Activated T-helper 2 cell treated with anti-CD3 and anti-CD28 coated beads, Interferon-gamma antibody, Interleukin-2, Interleukin-4, amounts not matched to agents 10 μg/mL and 5 μg/mL and 100 μg/mL, durations not matched to agents 14 hours and 24 hours and 36 hours (primary cell): ENCODE measurements around the gene PRM2. TPM values are rescaled to one million over a fixed set of nuclear protein-coding genes. Genes with fewer than 3 reads are reported as not detected.

Source experiments
- DNase-seq: peaks from one replicate; pipeline ENCODE4 v3.0.0; 2021; ENCODE audit warnings: low spot score
- H3K27ac Mint-ChIP-seq: one replicate; pipeline ENCODE4 v1.8.0; 2021; ENCODE audit warnings: mixed read lengths
- H3K27me3 Mint-ChIP-seq: one replicate; pipeline ENCODE4 v1.8.0; 2021; ENCODE audit warnings: low read depth, mixed read lengths
- H3K36me3 Mint-ChIP-seq: one replicate; pipeline ENCODE4 v1.8.0; 2021; ENCODE audit warnings: low read depth, mixed read lengths
- H3K4me1 Mint-ChIP-seq: one replicate; pipeline ENCODE4 v1.8.0; 2021; ENCODE audit warnings: low read depth, mixed read lengths
- H3K4me3 Mint-ChIP-seq: one replicate; pipeline ENCODE4 v1.8.0; 2021; ENCODE audit warnings: low read depth, mild to moderate bottlenecking, moderate library complexity, mixed read lengths
- H3K9me3 Mint-ChIP-seq: one replicate; pipeline ENCODE4 v1.8.0; 2021; ENCODE audit warnings: mixed read lengths
- intact Hi-C: fragments of 100-400 bp; cut with micrococcal nuclease; formaldehyde crosslinking; loops from one replicate; pipeline ENCODE4 v1.15.1; 2023
- total RNA-seq: library from RNA; stranded (reverse); gene quantifications from 2 replicates; pipeline ENCODE4 v1.2.3, GENCODE V29; 2022

Gene PRM2
- total RNA-seq, 1 donor from 2014 or later = not detected

GRCh38 chr16:11273721-11274324 is 2.5 kb downstream of the PRM2 start:
- no peaks in the 10 kb centered on the region for H3K4me1 Mint-ChIP-seq
- H3K36me3 Mint-ChIP-seq = no peaks in the 10 kb centered on the region
- H3K9me3 Mint-ChIP-seq = no peaks in the 10 kb centered on the region
- H3K27ac Mint-ChIP-seq = no peak overlapping the region
- H3K27me3 Mint-ChIP-seq = peaks cover 2% of the 10 kb centered on the region
- no peak for DNase-seq
- no peak overlapping the region for H3K4me3 Mint-ChIP-seq
- intact Hi-C loops = no loop called here

- intact Hi-C loops = no loop called here
- H3K4me3 Mint-ChIP-seq = no peak within 1 kb of the TSS
- peaks cover 2% of the 10 kb centered on the region for H3K27me3 Mint-ChIP-seq
- no peak for DNase-seq
- no peaks in the 10 kb centered on the region for H3K36me3 Mint-ChIP-seq
- H3K9me3 Mint-ChIP-seq = no peaks in the 10 kb centered on the region
- no peaks in the 10 kb centered on the region for H3K4me1 Mint-ChIP-seq
- H3K27ac Mint-ChIP-seq = no peak within 1 kb of the TSS
Observed at GRCh38 chr16:11272921-11273720, 3.2 kb downstream of the PRM2 start, which contains the start of gene PRM3. PRM3 (minus strand) TSS chr16:11273629; CDS start chr16:11273595, 34 bp downstream.

DNA sequence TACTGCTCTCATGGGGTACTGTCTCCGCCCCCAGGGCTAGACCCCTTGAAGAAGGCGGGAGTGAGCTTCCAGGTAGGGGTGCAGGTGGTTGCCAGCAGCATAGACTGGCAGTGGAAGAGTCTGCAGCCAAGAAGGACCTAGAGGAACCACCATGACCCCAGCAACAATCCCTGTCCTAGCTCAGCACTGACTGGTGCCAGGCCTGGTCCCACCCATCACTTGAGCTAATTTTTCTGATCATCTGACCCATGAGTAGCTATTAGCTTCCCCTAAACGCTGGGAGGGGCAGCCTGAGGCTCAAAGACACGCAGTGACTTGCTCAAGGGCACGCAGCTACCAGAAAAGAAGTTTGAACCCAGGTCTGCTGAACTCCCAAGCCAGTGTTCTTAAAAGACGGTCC is 3.8 kb downstream of the PRM2 start:
- intact Hi-C loops = no loop called here
- Mint-ChIP-seq H3K4me1 (no peaks in the 10 kb centered on the region), H3K9me3 (no peaks in the 10 kb centered on the region), H3K36me3 (no peaks in the 10 kb centered on the region), H3K4me3 (no peak overlapping the region), H3K27me3 (peaks cover 2% of the 10 kb centered on the region), H3K27ac (no peak overlapping the region)
- no peak for DNase-seq

GRCh38 chr16:11271610-11272009 is 4.7 kb downstream of the PRM2 start:
- intact Hi-C loops = no loop called here
- no peaks in the 10 kb centered on the region for H3K9me3 Mint-ChIP-seq
- H3K4me1 Mint-ChIP-seq = no peaks in the 10 kb centered on the region
- H3K27ac Mint-ChIP-seq = no peak overlapping the region
- no peak for DNase-seq
- H3K36me3 Mint-ChIP-seq = no peaks in the 10 kb centered on the region
- H3K4me3 Mint-ChIP-seq = no peak overlapping the region
- H3K27me3 Mint-ChIP-seq = peaks cover 2% of the 10 kb centered on the region

DNA sequence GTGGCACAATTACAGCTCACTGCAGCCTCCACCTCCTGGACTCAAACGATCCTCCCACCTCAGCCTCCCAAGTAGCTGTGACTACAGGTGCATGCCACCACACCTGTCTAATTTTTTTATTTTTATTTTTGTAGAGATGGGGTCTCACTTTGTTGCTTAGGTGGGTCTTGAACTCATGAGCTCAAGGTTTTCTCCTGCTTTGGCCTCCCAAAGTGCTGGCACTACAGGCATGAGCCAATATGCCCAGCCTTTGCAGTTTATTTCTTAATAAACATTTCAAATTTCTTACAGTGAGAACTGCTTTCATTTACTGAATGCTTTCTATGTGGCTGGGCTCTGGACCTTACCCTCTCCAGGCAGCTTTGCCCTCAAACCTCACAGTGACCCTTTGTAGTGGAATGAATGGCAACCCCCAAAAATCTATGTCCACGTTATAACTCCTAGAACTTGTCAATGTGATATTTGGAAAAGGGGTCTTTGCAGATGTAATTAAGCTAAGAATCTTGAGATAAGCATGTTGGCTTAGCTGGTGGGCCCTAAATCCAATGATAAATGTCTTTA is 5.6 kb downstream of the PRM2 start:
- no peak overlapping the region for H3K27ac Mint-ChIP-seq
- DNase-seq = no peak

DNA sequence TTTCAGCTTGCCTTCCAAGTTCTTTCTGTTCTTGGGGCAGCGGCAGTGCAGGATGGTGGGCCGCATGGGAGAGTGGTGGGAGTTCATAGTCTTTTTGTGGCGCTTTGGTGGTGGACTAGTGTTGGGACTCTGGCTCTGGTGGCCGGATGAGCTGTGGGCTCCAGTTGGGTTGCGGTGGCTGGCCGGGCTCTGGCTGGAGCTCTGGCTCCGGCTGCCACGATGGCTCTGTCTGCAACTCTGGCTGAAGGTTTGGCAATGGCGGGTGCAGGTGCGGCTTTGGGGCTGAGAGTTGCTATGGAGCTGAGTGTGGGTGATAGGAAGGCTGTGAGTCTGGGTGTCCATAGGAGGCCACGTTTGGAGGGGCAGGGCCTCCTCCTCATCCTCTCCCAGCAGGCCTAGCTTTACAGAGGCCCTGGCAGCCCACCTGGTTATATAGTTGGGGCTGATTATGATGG is 7.3 kb downstream of the PRM2 start, which contains the start of gene TNP2:
TNP2 (minus strand) TSS at position 405 of the 455 bp plus-strand sequence; CDS start at position 342, 63 bp downstream.
- Mint-ChIP-seq H3K4me1 (peaks cover 11% of the 10 kb centered on the region), H3K27ac (no peak within 1 kb of the TSS), H3K4me3 (no peak within 1 kb of the TSS), H3K9me3 (no peaks in the 10 kb centered on the region), H3K27me3 (peaks cover under 1% of the 10 kb centered on the region), H3K36me3 (no peaks in the 10 kb centered on the region)
- intact Hi-C loops = no loop called here
- DNase-seq = no peak

More for the DNA sequence above, 5.6 kb downstream of the PRM2 start:
- intact Hi-C loops = no loop called here
- no peaks in the 10 kb centered on the region for H3K9me3 Mint-ChIP-seq
- H3K27me3 Mint-ChIP-seq = peaks cover 2% of the 10 kb centered on the region
- no peak overlapping the region for H3K4me3 Mint-ChIP-seq
- no peaks in the 10 kb centered on the region for H3K4me1 Mint-ChIP-seq
- no peaks in the 10 kb centered on the region for H3K36me3 Mint-ChIP-seq

DNA sequence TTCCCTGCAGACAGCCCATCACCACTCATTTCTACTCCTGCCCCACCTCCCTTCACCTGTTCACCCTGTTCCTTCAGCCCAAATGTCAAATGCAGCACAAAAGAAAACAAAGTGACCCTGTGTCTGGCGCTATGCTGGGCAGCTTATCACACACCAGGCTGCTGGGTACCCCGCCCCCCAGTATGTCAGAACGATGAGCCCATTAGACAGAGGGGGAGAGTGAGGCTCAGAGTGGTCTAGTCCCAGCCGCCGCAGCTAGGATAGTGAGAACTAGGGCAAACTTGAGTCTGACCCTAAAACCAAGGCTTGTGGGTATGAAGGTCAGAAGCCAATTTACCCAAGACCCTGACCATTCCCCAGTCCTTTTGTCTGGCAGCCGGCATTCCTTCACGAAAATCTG is 11.2 kb downstream of the PRM2 start:
- Mint-ChIP-seq H3K27ac (no peak overlapping the region), H3K4me1 (peaks cover 23% of the 10 kb centered on the region), H3K36me3 (no peaks in the 10 kb centered on the region), H3K9me3 (no peaks in the 10 kb centered on the region), H3K27me3 (no peaks in the 10 kb centered on the region), H3K4me3 (no peak overlapping the region)
- intact Hi-C loops = no loop called here
- no peak for DNase-seq

DNA sequence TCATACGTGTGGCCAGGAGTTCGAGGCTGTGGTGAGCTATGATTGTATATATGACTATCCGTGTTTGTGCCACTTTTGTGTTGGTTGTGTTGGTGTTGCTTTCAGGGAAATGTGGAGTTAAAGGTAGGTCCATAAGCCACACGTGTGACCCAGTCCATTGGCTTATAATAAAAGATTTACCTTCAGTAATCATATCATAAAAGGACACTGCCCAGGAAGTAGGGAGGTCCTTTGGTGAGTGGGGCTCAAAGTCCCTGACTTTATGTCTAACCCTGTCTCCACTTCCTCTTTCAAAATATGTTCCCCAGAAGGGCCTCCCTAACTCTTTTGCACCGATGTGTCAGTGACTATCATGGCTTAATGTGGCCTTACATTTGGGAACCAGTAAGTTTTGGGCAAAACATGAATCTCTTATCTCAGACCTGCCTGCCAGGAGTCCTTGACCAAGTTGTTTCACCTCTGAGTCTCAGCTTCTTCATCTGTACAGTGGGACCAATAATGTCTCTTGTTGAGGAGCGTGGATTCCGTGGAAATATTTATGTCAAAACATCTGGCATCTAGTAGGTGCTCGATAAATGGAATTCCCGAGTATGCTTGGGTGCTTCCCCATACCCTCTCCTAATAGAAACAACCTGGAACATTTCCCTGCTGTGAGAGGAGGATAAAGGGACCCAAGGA is 12.0 kb downstream of the PRM2 start:
- intact Hi-C loops = loop anchor here (5.0 kb wide), 1 partner anchor 33 kb away; no protein-coding TSS in a partner anchor
- H3K27ac Mint-ChIP-seq = peak overlapping the region; percentile 84
- no peaks in the 10 kb centered on the region for H3K36me3 Mint-ChIP-seq
- peak overlapping the region; percentile 48 for H3K4me3 Mint-ChIP-seq
- no peak for DNase-seq
- H3K9me3 Mint-ChIP-seq = no peaks in the 10 kb centered on the region
- no peaks in the 10 kb centered on the region for H3K27me3 Mint-ChIP-seq
- peaks cover 28% of the 10 kb centered on the region for H3K4me1 Mint-ChIP-seq

- peak overlapping the region; percentile 48 for H3K4me3 Mint-ChIP-seq
- H3K27ac Mint-ChIP-seq = peak overlapping the region; percentile 84
- no peaks in the 10 kb centered on the region for H3K27me3 Mint-ChIP-seq
- no peaks in the 10 kb centered on the region for H3K36me3 Mint-ChIP-seq
- no peaks in the 10 kb centered on the region for H3K9me3 Mint-ChIP-seq
- DNase-seq = peak; percentile 51
- intact Hi-C loops = loop anchor here (1.0 to 5.0 kb wide), 2 partner anchors 34 to 65 kb away; no protein-coding TSS in a partner anchor
- H3K4me1 Mint-ChIP-seq = peaks cover 33% of the 10 kb centered on the region
Observed at GRCh38 chr16:11263737-11264136, 12.5 kb downstream of the PRM2 start.

GRCh38 chr16:11262915-11263314 is 13.4 kb downstream of the PRM2 start:
- Mint-ChIP-seq H3K27ac (no peak overlapping the region), H3K36me3 (no peaks in the 10 kb centered on the region), H3K4me3 (no peak overlapping the region), H3K9me3 (no peaks in the 10 kb centered on the region), H3K4me1 (peaks cover 39% of the 10 kb centered on the region), H3K27me3 (no peaks in the 10 kb centered on the region)
- intact Hi-C loops = loop anchor here (1.0 to 5.0 kb wide), 2 partner anchors 34 to 65 kb away; no protein-coding TSS in a partner anchor
- no peak for DNase-seq

- H3K36me3 Mint-ChIP-seq = no peaks in the 10 kb centered on the region
- no peak overlapping the region for H3K27ac Mint-ChIP-seq
- intact Hi-C loops = loop anchor here (5.0 kb wide), 1 partner anchor 37 kb away; no protein-coding TSS in a partner anchor
- DNase-seq = no peak
- H3K4me1 Mint-ChIP-seq = peaks cover 49% of the 10 kb centered on the region
- H3K4me3 Mint-ChIP-seq = no peak overlapping the region
- no peaks in the 10 kb centered on the region for H3K9me3 Mint-ChIP-seq
- H3K27me3 Mint-ChIP-seq = no peaks in the 10 kb centered on the region
Observed at GRCh38 chr16:11260596-11260966, 15.7 kb downstream of the PRM2 start.
